22Rv1 (cell line): Measurements from ENCODE around the gene TRAPPC10.

Experiments used
- CTCF ChIP-seq: fragments of 450-650 bp; IDR thresholded peaks from 2 replicates; pipeline ENCODE4 v1.5.1; 2017; ENCODE audit warnings: mild to moderate bottlenecking
- ZFX ChIP-seq: fragments of 450-650 bp; IDR thresholded peaks from 2 replicates; pipeline ENCODE4 v1.6.1; 2017; ENCODE audit warnings: antibody characterized with exemption, borderline replicate concordance

GRCh38 chr21:43993420-43993934 is 18.6 kb upstream of the TRAPPC10 start:
- no peak for TF ChIP-seq CTCF
- no peak for TF ChIP-seq ZFX
